IMR-90 (cell line): Measurements from ENCODE around the gene LRRC8C. TPM values are rescaled to one million over a fixed set of nuclear protein-coding genes. Genes with fewer than 3 reads are reported as not detected.

ENCODE experiments used
- ATAC-seq: fragments of 200-7000 bp; cut with Tn5 transposase; 2 replicates; pipeline ENCODE4 v1.9.1; 2020; ENCODE audit warnings: low read depth, mild to moderate bottlenecking, moderate library complexity
- BruUV-seq: library from RNA; stranded (reverse); fragments of 400-500 nt; replicated peaks from 2 replicates; lab custom pipeline; 2021; lab: Mats Ljungman, UMichigan
- CTCF ChIA-PET: fragments of 300-600 bp; formaldehyde crosslinking; extraction: SDS; loops from one replicate; lab custom pipeline; 2021; ENCODE audit warnings: antibody characterized with exemption; lab: Yijun Ruan, JAX
- POLR2A ChIA-PET: fragments of 300-600 bp; sonication (Branson Sonifier 250); formaldehyde crosslinking; loops from one replicate; lab custom pipeline; 2022; ENCODE audit warnings: antibody characterized with exemption; ENCODE audit not compliant: unreplicated experiment; lab: Charles Lee
- DNase-seq: peaks from one replicate; pipeline ENCODE4 v3.0.0; 2013
- H2AFZ ChIP-seq: replicated peaks from 2 replicates; pipeline ENCODE3; 2013; ENCODE audit warnings: low read length, mild to moderate bottlenecking; ENCODE audit not compliant: poor library complexity
- H2AK5ac ChIP-seq: 2 replicates; pipeline ENCODE4 v1.6.1; 2013; ENCODE audit warnings: low read depth, low read length, inconsistent platforms
- H2AK9ac ChIP-seq: replicated peaks from 2 replicates; pipeline ENCODE3; 2013; ENCODE audit warnings: mild to moderate bottlenecking, low read depth, low read length, moderate library complexity; ENCODE audit not compliant: poor library complexity
- H2BK120ac ChIP-seq: 2 replicates; pipeline ENCODE4 v1.6.1; 2013; ENCODE audit warnings: low read depth, low read length, inconsistent platforms
- H2BK15ac ChIP-seq: 3 replicates; pipeline ENCODE4 v1.6.1; 2013; ENCODE audit warnings: low read depth, low read length, inconsistent platforms
- H2BK20ac ChIP-seq: 2 replicates; pipeline ENCODE4 v1.6.1; 2013; ENCODE audit warnings: low read depth, mild to moderate bottlenecking, inconsistent platforms, low read length, moderate library complexity
- H2BK5ac ChIP-seq: 2 replicates; pipeline ENCODE4 v1.6.1; 2013; ENCODE audit warnings: mild to moderate bottlenecking, low read depth, low read length, inconsistent platforms; ENCODE audit not compliant: poor library complexity, severe bottlenecking
- H3K14ac ChIP-seq: replicated peaks from 2 replicates; pipeline ENCODE4 v1.6.1; 2013; ENCODE audit warnings: low read depth, low read length, inconsistent platforms
- H3K18ac ChIP-seq: 2 replicates; pipeline ENCODE4 v1.6.1; 2013; ENCODE audit warnings: low read depth, low read length, control low read depth
- H3K23ac ChIP-seq: 2 replicates; pipeline ENCODE4 v1.6.1; 2013; ENCODE audit warnings: low read depth, low read length, inconsistent platforms
- H3K27ac ChIP-seq: 2 replicates; pipeline ENCODE4 v1.5.1; 2013; ENCODE audit warnings: mild to moderate bottlenecking, control low read depth, low read length; ENCODE audit not compliant: insufficient read depth
- H3K27me3 ChIP-seq: 2 replicates; pipeline ENCODE4 v1.6.1; 2013; ENCODE audit warnings: low read length; ENCODE audit not compliant: control insufficient read depth, insufficient read depth
- H3K36me3 ChIP-seq: 2 replicates; pipeline ENCODE4 v1.6.1; 2013; ENCODE audit warnings: low read length, mixed read lengths; ENCODE audit not compliant: control insufficient read depth, insufficient read depth
- H3K4ac ChIP-seq: 2 replicates; pipeline ENCODE4 v1.6.1; 2013; ENCODE audit warnings: low read depth, low read length, inconsistent platforms
- H3K4me1 ChIP-seq: 2 replicates; pipeline ENCODE4 v1.6.1; 2013; ENCODE audit warnings: low read length, mixed read lengths; ENCODE audit not compliant: control insufficient read depth, insufficient read depth
- H3K4me2 ChIP-seq: 2 replicates; pipeline ENCODE4 v1.6.1; 2013; ENCODE audit warnings: low read depth, mild to moderate bottlenecking, control low read depth, low read length, moderate library complexity
- H3K4me3 ChIP-seq: 2 replicates; pipeline ENCODE4 v1.5.1; 2013; ENCODE audit warnings: low read depth, mild to moderate bottlenecking, control low read depth, low read length, moderate library complexity; ENCODE audit not compliant: insufficient read depth
- H3K56ac ChIP-seq: 2 replicates; pipeline ENCODE4 v1.6.1; 2013; ENCODE audit warnings: low read length, inconsistent platforms; ENCODE audit not compliant: insufficient read depth; ENCODE audit errors: extremely low read depth
- H3K79me1 ChIP-seq, 2 experiments: 2 replicates each; pipeline ENCODE4 v1.6.1; 2013; ENCODE audit warnings: low read length in 2 of 2, inconsistent platforms in 1 of 2, low read depth in 1 of 2
- H3K9ac ChIP-seq: 2 replicates; pipeline ENCODE4 v1.6.1; 2013; ENCODE audit warnings: low read depth, low read length, control low read depth
- H3K9me1 ChIP-seq: 2 replicates; pipeline ENCODE4 v1.6.1; 2013; ENCODE audit warnings: low read length, inconsistent platforms; ENCODE audit not compliant: insufficient read depth
- H3K9me3 ChIP-seq: 2 replicates; pipeline ENCODE4 v1.6.1; 2013; ENCODE audit warnings: low read length; ENCODE audit not compliant: control insufficient read depth, insufficient read depth
- H4K20me1 ChIP-seq: 2 replicates; pipeline ENCODE4 v1.6.1; 2013; ENCODE audit warnings: low read length, inconsistent platforms; ENCODE audit not compliant: insufficient read depth
- H4K5ac ChIP-seq: 2 replicates; pipeline ENCODE4 v1.6.1; 2013; ENCODE audit warnings: mild to moderate bottlenecking, low read depth, low read length, control low read depth
- H4K8ac ChIP-seq, 2 experiments: 2 replicates each; pipeline ENCODE4 v1.6.1; 2013; ENCODE audit warnings: low read depth in 2 of 2, low read length in 2 of 2, control low read depth in 1 of 2, inconsistent platforms in 1 of 2
- H4K91ac ChIP-seq: 2 replicates; pipeline ENCODE4 v1.6.1; 2013; ENCODE audit warnings: low read depth, low read length, inconsistent platforms; ENCODE audit not compliant: insufficient read depth
- BHLHE40 ChIP-seq: fragments of 150-350 bp; IDR thresholded peaks from 2 replicates; pipeline ENCODE4 v1.6.1; 2016; ENCODE audit warnings: mild to moderate bottlenecking, low read depth, low read length
- CEBPB ChIP-seq: IDR thresholded peaks from 2 replicates; pipeline ENCODE4 v1.6.1; 2012; ENCODE audit warnings: low read depth, low read length, improper control_type of control experiment
- CTCF ChIP-seq: conservative IDR thresholded peaks from 2 replicates; pipeline ENCODE4 v1.5.1; 2012; ENCODE audit warnings: mild to moderate bottlenecking, low read depth, low read length, improper control_type of control experiment
- ELK1 ChIP-seq: fragments of 150-350 bp; IDR thresholded peaks from 2 replicates; pipeline ENCODE4 v1.6.1; 2016; ENCODE audit warnings: low read depth, mild to moderate bottlenecking, low read length, moderate library complexity, borderline replicate concordance
- MAFK ChIP-seq: IDR thresholded peaks from 2 replicates; pipeline ENCODE4 v1.6.1; 2012; ENCODE audit warnings: low read depth, low read length, improper control_type of control experiment
- MAZ ChIP-seq: IDR thresholded peaks from 2 replicates; pipeline ENCODE4 v1.6.1; 2012; ENCODE audit warnings: low read depth, mild to moderate bottlenecking, low read length, improper control_type of control experiment, moderate library complexity, borderline replicate concordance
- MXI1 ChIP-seq: IDR thresholded peaks from 2 replicates; pipeline ENCODE4 v1.6.1; 2012; ENCODE audit warnings: low read depth, mild to moderate bottlenecking, low read length, moderate library complexity, borderline replicate concordance
- NFE2L2 ChIP-seq: fragments of 150-350 bp; IDR thresholded peaks from 2 replicates; pipeline ENCODE4 v1.6.1; 2016; ENCODE audit warnings: low read depth, mild to moderate bottlenecking, low read length
- POLR2A ChIP-seq: IDR thresholded peaks from 2 replicates; pipeline ENCODE4 v1.6.1; 2012; ENCODE audit warnings: mild to moderate bottlenecking, low read depth, low read length
- RAD21 ChIP-seq: IDR thresholded peaks from 2 replicates; pipeline ENCODE4 v1.6.1; 2012; ENCODE audit warnings: low read length, improper control_type of control experiment
- RCOR1 ChIP-seq: IDR thresholded peaks from 2 replicates; pipeline ENCODE4 v1.6.1; 2012; ENCODE audit warnings: mild to moderate bottlenecking, low read length, improper control_type of control experiment; ENCODE audit not compliant: insufficient replicate concordance
- RFX5 ChIP-seq: IDR thresholded peaks from 2 replicates; pipeline ENCODE4 v1.8.0; 2012; ENCODE audit warnings: low read depth, mild to moderate bottlenecking, low read length, moderate library complexity
- SMC3 ChIP-seq: fragments of 150-350 bp; IDR thresholded peaks from 2 replicates; pipeline ENCODE4 v1.6.1; 2016; ENCODE audit warnings: low read depth, mild to moderate bottlenecking, antibody characterized with exemption, low read length, moderate library complexity
- USF2 ChIP-seq: fragments of 150-350 bp; IDR thresholded peaks from 2 replicates; pipeline ENCODE4 v1.6.1; 2017; ENCODE audit warnings: mild to moderate bottlenecking, antibody characterized with exemption, low read length, low read depth
- WGBS, 2 experiments: methylation state at CpG; one replicate each; pipeline versions ENCODE4 v1.1.5 to v1.1.7; 2013; ENCODE audit warnings: missing lambda C conversion rate in 2 of 2; ENCODE audit not compliant: insufficient read length in 1 of 2; ENCODE audit errors: extremely low coverage in 2 of 2; 5-methylcytosine and 5-hydroxymethylcytosine counted together
- dilution Hi-C: fragments of 300-500 bp; cut with HindIII; formaldehyde crosslinking; loops from one replicate; pipeline ENCODE4 v1.14.3; 2018; ENCODE audit warnings: low sequenced_read_pairs; ENCODE audit not compliant: unreplicated experiment
- in situ Hi-C: fragments of 300-500 bp; cut with MboI; formaldehyde crosslinking; loops from 3 replicates; pipeline ENCODE4 v1.14.3; 2019; ENCODE audit warnings: low sequenced_read_pairs, inconsistent platforms, mixed read lengths
- intact Hi-C: fragments of 100-400 bp; cut with micrococcal nuclease; formaldehyde crosslinking; loops from 2 replicates; pipeline ENCODE4 v1.10.0; 2022
- polyA plus RNA-seq, 3 experiments: library from polyadenylated mRNA; depleted of rRNA; stranded (reverse); fragments of >200 nt; gene quantifications; 2 replicates each; pipeline ENCODE4 v1.2.3, GENCODE V29; 2012; ENCODE audit warnings: low replicate concordance in 1 of 3
- total RNA-seq: library from RNA; depleted of rRNA; stranded (reverse); fragments of >200 nt; gene quantifications from 2 replicates; pipeline ENCODE4 v1.2.3, GENCODE V29; 2012

The LRRC8C gene
- total and polyA plus RNA-seq, 2 of the 4 experiments (the other 2 are of a cell fraction), result 6.5 to 12.9 TPM

GRCh38 chr1:89733748-89734147 is 100.8 kb downstream of the LRRC8C start:
- H3K56ac ChIP-seq, result no peak overlapping the region
- H3K36me3 ChIP-seq, result no peaks in the 10 kb centered on the region
- H3K27ac ChIP-seq, result no peak overlapping the region
- H2BK15ac ChIP-seq, result no peak overlapping the region
- H3K4ac ChIP-seq, result no peak overlapping the region
- ATAC-seq, result no peak
- no peaks in the 10 kb centered on the region for H3K9me3 ChIP-seq
- H3K4me3 ChIP-seq, result no peak overlapping the region
- no peaks in the 10 kb centered on the region; a peak in 1 of 4 replicates for H3K79me1 ChIP-seq
- BruUV-seq, result no TSS peak
- no peak overlapping the region for H2AK5ac ChIP-seq
- no peak overlapping the region for H4K8ac ChIP-seq
- H2BK120ac ChIP-seq, result no peak overlapping the region
- peaks cover 6% of the 10 kb centered on the region for H3K4me1 ChIP-seq
- DNase-seq, result no peak
- TF ChIP-seq RCOR1 (no peak), CEBPB (no peak), RFX5 (no peak), MXI1 (no peak), CTCF (no peak), MAFK (no peak), BHLHE40 (no peak), MAZ (no peak), RAD21 (no peak), SMC3 (no peak), USF2 (no peak), ELK1 (no peak), NFE2L2 (no peak), POLR2A (no peak)
- H4K91ac ChIP-seq, result no peak overlapping the region
- H4K20me1 ChIP-seq, result no peaks in the 10 kb centered on the region
- CTCF ChIA-PET, result no interaction called here
- POLR2A ChIA-PET, result no interaction called here
- H3K4me2 ChIP-seq, result no peak overlapping the region
- peaks cover 12% of the 10 kb centered on the region for H3K9me1 ChIP-seq
- no peak overlapping the region for H2AK9ac ChIP-seq
- H2AFZ ChIP-seq, result no peak overlapping the region
- H2BK5ac ChIP-seq, result no peak overlapping the region
- no peak overlapping the region for H3K9ac ChIP-seq
- WGBS, 2 experiments, result 100% methylated on average over 1 of the region's 4 CpGs
- intact Hi-C loops (no loop called here), in situ Hi-C loops (no loop called here), dilution Hi-C loops (no loop called here)
- H3K27me3 ChIP-seq, result no peaks in the 10 kb centered on the region
- no peak overlapping the region for H3K14ac ChIP-seq
- no peak overlapping the region for H3K23ac ChIP-seq
- no peak overlapping the region for H4K5ac ChIP-seq
- H2BK20ac ChIP-seq, result no peak overlapping the region
- H3K18ac ChIP-seq, result no peak overlapping the region
